Stimulated activated CD4-positive, alpha-beta T cell treated with anti-CD3 and anti-CD28 coated beads, TNF-alpha, amount 100 ng/mL, for 4 hours (primary cell): Measurements from ENCODE around the gene HP1BP3.
"Not testable (repeated sequence)": the region's sequence is repeated elsewhere in the genome, so short reads cannot be mapped to it uniquely, and the experiment has no call there.

ENCODE experiments used
- DNase-seq, 3 experiments: peaks; one replicate each; pipeline ENCODE4 v3.0.0-alpha.2; 2020; ENCODE audit warnings: low read depth in 3 of 3

Gene HP1BP3

DNA sequence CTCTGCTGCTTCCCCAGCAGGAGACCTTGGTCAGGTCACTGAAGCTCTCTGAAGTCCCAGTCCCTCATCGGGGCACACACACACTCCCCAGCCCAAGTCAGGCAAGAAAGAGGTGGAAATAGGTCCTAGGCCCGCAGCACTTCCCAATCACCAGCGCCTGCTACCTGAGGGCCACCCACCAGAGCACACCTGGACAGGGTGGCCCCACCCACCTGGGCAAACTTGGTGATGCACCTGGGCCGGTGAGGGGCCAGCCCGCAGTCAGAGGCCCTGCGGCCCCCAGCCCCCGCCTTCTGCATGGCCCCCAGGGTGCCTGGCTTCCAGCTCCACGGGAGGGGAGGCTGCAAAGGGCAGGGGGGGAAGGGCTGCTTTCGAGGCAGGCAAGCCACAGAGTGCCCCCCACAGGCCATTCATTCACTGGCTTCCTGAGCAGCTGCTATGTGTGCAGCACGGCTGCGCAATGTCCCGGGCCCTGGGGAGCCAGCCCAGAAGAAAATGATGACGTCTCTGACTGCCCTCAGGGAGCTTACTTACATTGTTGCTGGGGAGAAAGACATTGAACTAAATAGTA is 59.3 kb downstream of the HP1BP3 start:
- DNase-seq = no peak

DNA sequence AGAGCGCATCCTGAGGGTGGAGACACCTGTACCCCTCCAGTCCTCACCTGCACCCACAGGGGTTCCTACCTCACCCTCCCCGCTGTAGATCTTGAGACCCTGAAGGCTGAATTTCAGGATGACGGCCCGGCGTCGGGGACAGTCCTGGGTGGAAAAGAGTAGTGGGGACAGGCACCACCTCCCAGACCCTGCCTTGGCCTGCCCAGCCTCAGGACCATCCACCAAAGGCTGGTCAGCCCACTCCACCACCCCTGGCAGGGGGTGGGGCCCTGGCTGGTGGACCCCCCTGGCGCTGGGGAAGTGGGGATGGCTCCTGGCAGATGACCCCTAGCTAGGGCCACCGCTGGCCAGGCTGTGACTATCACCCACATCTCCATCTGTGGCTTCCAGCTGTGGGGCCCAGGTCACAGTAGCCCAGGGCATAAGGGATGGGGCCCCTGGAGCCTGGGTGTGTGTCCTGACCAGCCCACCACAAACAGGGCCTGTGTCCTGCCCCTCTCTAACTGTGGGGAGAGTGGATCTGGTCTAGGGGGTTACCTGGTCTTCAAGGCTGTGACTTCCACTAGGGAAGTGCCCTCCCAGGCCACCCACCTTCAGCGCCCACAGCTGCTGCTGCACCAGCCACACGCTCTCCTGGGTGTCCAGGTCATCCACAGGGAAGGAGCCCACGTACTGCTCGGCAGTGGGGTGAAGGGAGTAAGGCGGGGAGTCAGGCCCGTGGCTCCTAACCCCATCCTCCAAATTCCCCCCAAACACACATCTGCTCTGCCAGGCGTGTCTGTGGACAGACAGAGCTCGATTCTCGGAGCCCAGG is 60.0 kb downstream of the HP1BP3 start:
- DNase-seq = no peak

DNA sequence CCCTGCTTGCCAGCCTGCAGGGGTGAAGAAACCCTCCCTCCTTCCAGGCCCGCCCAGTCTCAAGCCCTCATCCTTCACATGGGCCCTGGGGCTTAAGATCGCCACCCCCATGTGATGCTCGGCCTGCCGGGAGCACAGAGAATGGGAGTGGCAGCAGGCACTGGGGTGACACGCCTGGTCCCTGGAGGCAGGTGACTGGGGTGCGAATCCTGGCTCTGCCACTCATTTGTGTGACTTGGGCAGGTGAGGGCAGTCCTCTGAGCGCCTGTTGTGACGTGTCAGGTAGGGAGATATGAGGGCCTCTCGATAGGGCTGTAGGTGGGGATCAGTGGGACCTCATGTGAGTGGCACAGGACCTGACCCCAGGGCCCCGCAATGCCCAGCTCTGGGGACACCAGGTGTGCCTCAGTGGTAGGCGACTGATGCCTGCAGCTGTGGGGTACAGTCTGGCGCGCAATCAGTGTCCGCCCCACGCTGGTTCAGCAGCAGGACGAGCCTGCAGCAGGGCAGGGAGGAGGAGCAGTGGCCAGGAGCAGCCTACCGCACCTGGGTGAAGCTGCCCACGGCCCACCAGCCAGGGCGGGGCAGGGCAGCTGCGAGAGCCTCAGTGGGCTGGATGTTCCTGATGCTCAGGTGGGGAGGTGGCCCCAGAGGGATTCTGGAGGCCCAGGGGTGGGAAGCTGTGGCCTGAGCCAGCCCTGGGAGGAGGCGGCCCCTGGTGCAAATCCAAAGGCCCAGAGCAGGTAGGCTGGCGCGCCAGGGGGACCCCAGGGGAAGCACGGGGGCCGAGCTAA is 60.8 kb downstream of the HP1BP3 start:
- no peak for DNase-seq

DNA sequence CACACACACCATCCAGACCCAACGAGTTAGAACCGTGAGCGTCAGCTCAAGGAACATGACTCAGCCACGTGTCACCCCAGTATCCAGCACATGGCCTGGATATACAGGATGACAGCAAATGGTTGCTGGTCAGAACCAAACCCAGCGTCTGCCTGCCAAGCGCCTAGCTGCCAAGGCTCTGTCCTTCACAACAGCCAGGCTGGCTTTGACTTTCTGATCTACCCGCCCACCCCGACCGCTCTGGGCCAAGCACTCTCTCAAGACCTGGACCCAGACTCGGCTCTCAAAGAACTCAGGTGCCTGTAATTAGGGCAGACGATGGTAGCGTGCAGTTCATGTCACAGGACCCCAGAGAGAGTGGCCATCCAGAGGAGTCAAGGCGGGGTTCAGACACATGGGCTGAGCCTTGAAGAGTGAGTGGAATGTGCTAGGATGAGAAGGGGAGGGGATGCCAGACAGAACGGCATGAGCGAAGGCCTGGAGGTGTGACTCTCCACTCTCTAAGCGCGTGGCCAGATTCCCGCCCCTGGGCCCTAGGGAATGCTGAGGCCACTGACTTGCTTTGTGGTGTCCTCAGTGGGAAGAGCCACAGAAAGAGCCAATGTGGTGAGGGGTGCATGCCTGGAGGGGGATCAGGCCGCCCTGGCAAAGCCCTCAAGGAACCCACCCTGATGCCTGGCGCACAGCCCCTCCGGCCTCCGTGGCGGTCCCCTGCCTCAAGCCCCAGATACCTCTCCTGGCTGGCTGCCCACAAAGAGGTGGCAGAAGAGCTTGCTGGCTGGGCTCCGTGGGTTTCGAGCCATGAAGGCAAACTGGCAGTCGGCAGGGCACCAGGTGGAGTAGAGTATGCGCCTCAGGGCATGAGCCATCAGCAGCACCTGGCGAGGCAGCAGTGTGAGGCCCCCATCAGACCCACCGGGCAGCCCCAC is 61.7 kb downstream of the HP1BP3 start:
- DNase-seq = no peak

DNA sequence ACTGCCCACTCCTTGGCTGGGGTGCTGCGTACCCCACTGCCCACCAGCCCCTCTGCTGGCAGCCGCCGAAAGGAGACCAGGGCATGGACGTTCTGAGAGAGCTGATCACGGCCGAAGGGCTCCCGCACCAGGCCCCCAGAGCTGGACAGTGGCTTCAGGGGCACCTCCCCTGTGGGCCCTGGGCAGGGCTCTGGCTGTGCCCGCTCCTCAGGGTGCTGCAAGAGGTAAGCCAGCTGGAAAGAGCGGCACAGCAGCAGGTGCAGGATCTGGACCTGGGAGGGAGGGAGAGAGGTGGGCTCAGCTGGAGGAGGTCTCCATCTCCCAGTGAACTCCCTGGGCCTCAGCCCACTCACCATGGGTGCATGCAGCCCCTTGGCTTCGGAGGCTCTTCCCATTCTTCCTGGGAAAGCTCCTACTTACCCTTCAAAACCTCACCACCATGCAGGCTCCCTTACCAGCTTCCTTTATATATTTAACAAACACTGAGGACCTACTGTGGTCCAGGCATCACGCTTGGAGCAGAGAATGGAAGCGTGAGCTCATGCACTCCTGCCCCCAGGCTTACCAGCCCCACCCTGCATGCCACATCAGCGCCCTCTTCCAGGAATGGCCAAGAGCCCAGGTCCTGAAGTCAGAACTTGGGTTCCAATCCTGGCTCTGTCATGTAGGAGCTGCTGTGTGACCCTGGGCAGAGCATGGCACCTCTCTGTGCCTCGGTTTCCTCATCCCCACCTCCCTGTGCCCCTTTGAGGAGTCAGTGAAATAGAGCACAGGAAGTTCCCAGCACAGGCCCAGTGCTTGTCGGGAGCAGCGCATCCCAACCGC is 62.5 kb downstream of the HP1BP3 start:
- no peak for DNase-seq

DNA sequence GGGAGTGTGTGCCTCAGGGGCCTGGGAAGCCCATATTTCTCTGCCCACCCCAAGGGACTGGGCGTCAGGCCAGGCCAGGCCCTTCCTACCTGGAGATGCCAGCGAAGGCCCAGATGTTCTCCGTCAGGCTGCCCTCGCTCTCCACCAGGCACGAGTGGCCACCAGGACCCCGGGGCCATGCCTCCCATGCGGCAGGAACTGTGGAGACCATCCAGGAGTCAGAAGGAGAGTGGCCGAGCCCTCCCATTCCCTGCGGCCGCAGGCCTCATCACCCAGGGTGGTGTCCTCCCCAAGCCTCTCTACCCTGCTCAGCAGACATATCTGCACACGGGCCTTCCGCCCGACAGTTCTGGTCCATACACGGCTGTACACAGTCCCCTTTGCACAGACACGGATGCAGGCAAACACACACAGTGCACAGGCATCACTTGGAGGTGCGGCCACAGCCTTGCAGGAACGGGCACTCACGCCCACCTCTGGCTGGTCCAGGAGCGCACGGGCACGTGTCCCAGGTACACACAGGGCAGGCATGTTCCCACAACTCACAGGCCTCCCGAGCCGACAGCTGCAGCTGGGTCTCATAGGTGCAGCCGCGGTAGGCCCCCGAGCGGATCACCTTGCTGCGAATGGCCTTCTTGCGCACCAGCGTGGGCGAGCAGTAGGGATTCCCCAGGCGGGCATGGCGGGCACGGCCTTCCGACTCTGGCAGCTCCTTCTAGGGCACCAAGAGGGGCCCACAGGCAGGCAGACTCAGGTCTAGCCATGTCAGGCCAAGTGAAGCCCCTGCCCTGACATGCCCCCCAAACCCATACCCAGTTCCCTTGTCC is 63.4 kb downstream of the HP1BP3 start:
- DNase-seq = no peak

DNA sequence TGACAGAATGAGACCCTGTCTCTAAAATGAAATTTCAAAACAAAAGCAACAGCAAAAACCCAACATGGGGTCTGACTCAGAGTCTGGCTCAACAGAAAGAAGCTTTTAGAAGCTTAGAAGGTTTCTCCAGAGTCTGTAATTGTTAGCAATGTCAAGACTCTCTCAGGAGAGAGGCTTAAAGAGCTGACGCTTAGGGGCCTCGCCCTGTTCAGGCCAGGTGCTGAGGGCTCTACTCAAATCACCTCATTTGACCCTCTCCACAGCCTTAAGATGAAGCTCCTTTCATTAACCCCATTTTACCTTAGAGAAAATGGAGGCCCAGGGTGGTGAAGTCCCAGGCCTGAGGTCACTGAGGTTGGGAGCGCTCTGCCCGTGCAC is 64.0 kb downstream of the HP1BP3 start:
- DNase-seq = no peak

DNA sequence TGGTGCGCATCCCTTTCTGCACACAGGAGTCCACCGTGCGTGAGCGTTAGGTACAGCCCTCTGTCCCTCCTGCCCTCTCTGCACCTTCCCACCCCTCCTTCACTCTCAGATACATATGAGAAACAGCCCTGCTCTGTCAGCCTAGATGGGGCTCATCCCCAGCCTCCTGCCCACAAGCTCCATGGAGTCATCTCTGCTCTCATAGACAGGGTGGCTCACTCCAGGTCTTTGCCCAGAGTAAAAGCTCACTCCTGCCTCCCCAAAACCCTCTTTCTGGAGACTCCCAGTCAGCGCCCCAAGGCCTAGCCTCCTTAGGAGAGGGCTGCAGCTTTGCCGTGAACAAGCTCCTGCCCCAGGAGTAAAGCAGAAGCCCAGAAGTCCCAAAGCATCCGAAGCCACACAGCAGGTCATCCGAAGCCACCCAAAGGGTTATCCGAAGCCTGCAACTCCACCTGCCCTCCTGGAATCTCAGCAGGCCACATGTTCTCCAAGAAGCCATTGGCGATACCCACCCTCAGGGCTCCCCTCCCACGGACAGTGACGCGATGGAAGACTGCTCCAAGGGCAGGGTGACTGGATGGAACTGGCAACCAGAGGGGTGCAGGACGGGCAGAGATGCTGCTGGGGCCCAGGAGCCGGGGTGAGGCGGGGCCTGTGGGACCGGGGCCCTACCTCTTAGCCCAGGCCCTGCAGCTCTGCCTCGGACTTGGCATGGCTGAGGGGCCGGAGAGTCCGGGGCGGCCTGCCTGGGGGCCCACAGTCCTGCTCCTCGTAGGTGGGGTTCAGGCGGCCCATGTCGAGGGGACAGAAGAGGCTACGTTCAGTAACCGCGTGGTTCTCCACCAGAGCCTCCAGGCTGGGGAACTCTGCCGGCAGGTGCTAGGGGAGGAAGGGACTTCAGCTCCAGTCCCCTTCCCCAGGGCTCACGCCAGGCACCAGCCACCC is 65.7 kb downstream of the HP1BP3 start:
- DNase-seq = no peak

DNA sequence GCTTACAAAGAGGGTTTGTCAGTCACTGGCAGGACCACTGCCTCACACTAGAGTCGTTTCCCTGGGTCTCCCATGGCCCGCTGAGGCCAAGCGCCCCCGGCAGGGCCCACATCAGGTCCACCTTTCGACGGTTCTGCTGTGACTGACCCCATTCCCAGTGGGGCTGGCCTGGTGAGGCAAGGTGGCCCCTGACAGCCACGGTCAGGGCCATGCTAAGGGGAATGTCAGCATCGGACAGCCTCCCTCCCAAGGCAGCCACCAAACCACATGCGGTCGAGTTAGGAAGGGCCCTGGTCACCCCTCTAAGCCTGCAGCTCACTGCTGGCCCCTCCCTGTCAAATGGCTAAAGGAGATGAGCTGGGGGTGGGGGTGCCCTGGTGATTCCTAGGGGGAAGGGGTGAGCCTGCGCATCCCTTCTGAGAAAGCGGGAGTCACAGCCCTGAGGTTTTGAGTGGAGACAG is 66.4 kb downstream of the HP1BP3 start:
- no peak for DNase-seq

DNA sequence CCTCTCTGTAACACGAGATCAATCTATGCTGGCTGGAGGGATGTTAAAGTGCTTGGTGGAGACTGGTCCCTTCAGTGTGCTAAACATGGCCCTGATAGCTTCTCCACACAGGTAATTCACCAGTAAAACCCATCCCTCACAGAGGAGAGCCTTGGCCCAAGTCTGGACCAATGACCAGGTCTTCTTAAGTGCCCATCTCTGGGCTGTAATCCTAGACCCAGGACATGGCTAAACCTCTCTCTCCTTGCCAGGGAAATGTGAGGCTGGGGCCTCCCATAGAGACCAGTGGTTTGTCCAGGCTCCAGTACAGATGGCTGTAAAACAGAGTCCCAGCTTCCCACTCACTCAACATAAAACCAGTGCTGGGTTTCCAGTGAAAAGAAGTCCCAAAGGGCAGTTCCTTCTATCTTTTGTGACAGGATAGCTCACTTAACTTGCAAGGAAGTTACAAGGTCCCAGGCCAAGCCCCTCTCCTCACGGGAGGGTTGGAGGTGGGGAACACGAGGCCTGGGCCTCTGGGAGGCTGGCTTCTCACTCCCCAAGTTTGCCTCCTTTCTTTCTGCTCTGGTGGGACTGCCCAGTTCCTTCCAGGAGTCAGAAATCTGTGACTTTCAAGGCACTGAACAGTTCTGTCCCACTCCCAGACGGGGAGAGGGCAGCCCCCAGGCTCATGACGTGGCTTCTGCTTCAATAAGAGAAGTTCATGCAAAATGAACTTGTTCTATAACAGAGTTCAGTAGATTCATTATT is 67.1 kb downstream of the HP1BP3 start:
- DNase-seq = no peak

DNA sequence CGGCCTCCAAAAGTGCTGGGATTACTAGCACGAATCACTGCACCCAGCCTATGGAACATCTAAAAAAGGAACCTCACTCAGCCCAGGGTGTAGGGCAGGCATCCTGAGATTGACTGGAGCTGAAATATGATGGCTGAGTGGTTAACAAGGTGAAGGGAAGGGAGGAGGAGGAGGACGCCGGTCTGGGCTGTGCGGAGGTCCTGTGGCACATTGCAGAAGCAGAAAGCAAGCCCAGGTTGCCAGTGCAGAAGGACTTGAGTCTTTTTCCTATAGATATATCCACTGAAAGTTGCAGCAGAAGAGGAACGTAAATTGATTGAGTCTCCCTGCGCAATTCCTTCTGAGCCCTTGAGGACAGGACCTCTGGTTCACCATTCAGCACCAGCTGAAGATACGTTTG is 67.8 kb downstream of the HP1BP3 start:
- no peak for DNase-seq

DNA sequence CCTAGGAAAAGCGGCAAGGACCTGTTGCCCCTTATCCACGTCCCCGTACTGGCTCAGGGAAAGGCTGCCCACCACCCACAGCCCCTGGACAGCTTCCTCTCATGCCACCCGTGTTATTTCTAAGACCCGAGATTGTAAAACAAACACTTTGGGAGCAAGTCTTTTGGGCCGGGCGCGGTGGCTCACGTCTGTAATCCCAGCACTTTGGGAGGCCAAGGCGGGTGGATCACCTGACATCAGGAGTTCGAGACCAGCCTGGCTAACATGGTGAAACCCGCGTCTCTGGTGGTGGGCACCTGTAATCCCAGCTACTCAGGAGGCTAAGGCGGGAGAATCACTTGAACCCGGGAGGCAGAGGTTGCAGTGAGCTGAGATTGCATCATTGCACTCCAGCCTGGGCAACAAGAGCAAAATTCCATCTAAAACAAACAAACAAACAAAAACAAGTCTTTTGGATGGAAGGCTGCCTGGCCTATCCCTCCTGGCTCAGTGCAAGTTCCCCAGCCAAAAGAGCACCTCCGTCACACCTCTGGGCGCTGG is 68.7 kb downstream of the HP1BP3 start:
- not testable (repeated sequence) for DNase-seq

DNA sequence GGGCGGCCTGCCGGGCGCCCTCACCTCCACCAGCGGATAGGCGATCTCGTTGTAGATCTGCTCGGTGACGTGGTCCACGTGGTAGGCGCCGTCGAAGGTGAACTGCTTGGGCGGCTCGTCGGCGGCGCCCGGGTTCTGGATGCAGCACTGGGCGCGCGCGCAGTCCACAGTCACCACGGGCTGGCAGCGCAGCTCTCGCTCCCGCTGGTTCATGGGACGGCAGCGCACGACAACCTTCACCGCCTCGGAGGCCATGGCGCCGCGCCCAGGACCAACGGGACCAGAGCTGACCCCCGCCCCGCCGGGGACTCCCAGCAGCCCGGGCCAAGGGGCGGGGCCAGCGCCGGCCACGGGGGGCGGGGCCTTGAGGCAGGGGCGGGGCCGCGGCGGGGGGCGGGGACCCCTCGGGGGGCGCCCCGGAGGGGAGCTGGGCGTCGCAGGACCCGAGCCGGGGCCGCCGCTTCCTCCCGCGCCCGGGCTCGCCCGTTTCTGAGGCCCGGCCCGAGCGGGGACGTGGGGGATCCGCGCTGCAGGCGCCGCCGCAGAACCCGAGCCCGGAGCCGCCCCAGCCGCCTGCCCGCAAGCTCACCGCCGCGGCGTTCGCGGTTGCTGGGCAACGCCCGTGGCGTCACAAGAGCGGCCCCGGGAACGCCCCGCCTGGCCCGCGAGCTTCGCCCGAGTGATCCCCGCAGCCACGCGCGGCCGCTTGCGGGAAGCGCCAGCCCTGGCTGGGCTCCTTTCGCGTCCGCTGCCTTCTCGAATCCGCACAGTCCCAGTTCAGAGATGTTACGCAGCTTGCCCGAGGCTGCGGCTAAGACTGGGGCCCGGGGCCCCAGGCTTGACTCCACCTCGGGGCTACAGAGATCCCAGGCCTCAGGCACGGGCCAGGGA is 69.4 kb downstream of the HP1BP3 start, which contains the start of gene KIF17:
Gene KIF17, minus strand, starts transcription at position 556 of the 891 bp plus-strand sequence. Its CDS starts 301 bp downstream, at position 255.
- DNase-seq = peak in 2 of 3 experiments; percentile 46 to 56

DNA sequence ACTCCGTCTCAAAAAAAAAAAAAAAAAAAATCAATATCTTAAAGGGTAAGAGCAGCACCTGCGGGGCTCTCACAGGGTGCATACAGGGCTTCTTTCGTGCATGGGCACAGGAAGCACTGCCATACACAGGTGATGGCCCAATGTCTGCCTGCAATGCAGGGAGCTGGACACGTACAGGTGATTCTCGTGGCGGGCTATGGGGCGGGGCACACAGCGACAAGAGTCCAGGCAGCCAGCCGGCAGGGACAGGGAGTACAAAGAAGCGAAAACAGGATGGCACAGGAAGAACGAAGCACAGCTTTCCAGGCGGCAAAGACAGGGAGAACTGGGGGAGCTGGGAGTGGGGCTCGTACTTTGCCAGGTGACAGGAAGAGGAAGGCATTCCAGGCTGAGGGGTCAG is 70.9 kb downstream of the HP1BP3 start:
- DNase-seq = no peak

DNA sequence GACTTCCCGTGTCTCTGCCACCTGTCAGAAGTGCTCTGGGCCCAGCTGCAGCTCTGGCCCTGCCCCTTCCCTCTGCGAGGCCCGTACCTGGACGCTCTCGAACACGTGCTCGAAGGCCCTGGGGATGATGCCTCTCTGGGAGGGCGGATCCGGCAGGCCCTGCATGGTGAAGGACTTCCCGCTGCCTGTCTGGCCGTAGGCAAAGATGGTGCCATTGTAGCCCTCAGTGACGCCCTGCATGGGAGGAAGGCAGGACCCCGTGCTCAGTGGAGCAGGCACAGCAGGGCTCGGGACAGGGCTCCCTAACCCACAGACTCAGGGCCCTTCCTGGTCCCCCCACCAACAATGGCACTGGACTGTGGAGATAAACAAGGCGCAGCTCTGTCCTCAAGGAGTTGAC is 71.7 kb downstream of the HP1BP3 start:
- DNase-seq = no peak

DNA sequence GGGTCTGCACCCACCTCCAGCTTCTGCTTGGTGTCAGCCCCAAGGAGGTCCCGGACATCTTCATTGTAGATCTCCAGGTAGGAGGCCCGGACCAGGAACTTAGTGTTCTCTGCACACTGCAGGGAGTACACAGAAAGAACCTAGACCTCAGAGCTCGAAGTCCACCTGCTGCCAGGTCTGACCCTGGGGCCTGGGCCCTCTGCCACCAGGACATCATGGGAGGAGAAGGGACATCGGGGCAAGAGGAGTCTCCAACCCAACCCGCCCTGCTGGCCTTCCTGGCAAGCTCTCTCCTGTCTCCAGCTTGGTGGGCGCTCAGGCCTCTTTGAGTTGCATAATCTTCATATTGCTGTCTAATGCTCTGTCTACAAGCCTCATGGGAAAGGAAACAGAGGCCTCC is 73.7 kb downstream of the HP1BP3 start:
- DNase-seq = no peak

DNA sequence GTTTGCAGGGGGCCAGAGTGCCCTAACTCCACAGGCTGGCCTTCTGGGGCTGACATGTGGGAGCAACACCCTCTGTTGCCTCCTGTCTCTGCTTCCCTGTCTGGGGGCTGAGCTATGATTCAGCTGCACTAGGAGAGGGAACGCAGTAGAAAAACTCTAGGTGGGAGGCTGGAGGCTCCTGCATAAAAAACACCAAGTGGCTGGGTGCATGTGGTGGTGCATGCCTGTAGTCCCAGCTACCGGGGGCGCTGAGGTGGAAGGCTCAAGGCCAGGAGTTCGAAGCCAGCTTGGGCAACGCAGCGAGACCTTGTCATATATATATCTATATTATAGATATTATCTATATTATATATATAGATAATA is 74.9 kb downstream of the HP1BP3 start:
- no peak for DNase-seq
